Measurements from ENCODE around the gene FGF1. TPM values are rescaled to one million over a fixed set of nuclear protein-coding genes. Genes with fewer than 3 reads are reported as not detected.
A peak's percentile ranks its signal among the peaks of the same experiment; 100 is the strongest.

Gene FGF1
- total RNA-seq, 1 donor: 1.2 TPM

GRCh38 chr5:142569905-142570304, 116.0 kb downstream of the FGF1 start:
- TF ChIP-seq CTCF (IDR thresholded peaks at IDR 0.05; ENCODE audit: insufficient read depth, low read length): no peak
- H3K4me3 ChIP-seq (ENCODE audit: low read depth, low read length): no peak overlapping the region
- DNase-seq (ENCODE audit: low read depth): no peak

- no peak for TF ChIP-seq CTCF (IDR thresholded peaks at IDR 0.05; ENCODE audit: insufficient read depth, low read length)
- no peak for DNase-seq (ENCODE audit: low read depth)
- H3K4me3 ChIP-seq (ENCODE audit: low read depth, low read length): no peak overlapping the region
These were observed 116.9 kb downstream of the FGF1 start for GRCh38 chr5:142568996-142569335.

GRCh38 chr5:142568283-142568995, 117.5 kb downstream of the FGF1 start:
- no peak overlapping the region for H3K4me3 ChIP-seq (ENCODE audit: low read depth, low read length)
- peak; percentile 41 for DNase-seq (ENCODE audit: low read depth)
- no peak for TF ChIP-seq CTCF (IDR thresholded peaks at IDR 0.05; ENCODE audit: insufficient read depth, low read length)

GRCh38 chr5:142561486-142562097, 124.3 kb downstream of the FGF1 start:
- peak; percentile 40 for DNase-seq (ENCODE audit: low read depth)
- no peak overlapping the region for H3K4me3 ChIP-seq (ENCODE audit: low read depth, low read length)
- TF ChIP-seq CTCF (IDR thresholded peaks at IDR 0.05; ENCODE audit: insufficient read depth, low read length): no peak

GRCh38 chr5:142561029-142561428, 124.9 kb downstream of the FGF1 start:
- H3K4me3 ChIP-seq (ENCODE audit: low read depth, low read length): no peak overlapping the region
- TF ChIP-seq CTCF (IDR thresholded peaks at IDR 0.05; ENCODE audit: insufficient read depth, low read length): no peak
- DNase-seq (ENCODE audit: low read depth): peak; percentile 39

GRCh38 chr5:142552107-142552506, 133.8 kb downstream of the FGF1 start:
- DNase-seq (ENCODE audit: low read depth): no peak
- TF ChIP-seq CTCF (IDR thresholded peaks at IDR 0.05; ENCODE audit: insufficient read depth, low read length): no peak
- no peak overlapping the region for H3K4me3 ChIP-seq (ENCODE audit: low read depth, low read length)

Data from fibroblast of the aortic adventitia (primary cell).